Fibroblast of mammary gland (primary cell): Measurements from ENCODE around the gene PRDM16.

ENCODE experiments used
- DNase-seq: peaks from one replicate; pipeline ENCODE4 v3.0.0-alpha.2; 2010; ENCODE audit warnings: low read depth
- H3K4me3 ChIP-seq: 2 replicates; pipeline ENCODE4 v1.5.1; 2011; ENCODE audit warnings: low read depth, mild to moderate bottlenecking, low read length, moderate library complexity; ENCODE audit not compliant: control insufficient read depth
- CTCF ChIP-seq: conservative IDR thresholded peaks from 2 replicates; pipeline ENCODE4 v1.5.1; 2011; ENCODE audit warnings: low read depth, low read length, inconsistent platforms; ENCODE audit not compliant: control insufficient read depth, insufficient read depth

The PRDM16 gene

GRCh38 chr1:3222042-3222692, 153.2 kb downstream of the PRDM16 start:
- TF ChIP-seq CTCF = no peak
- no peak for DNase-seq

GRCh38 chr1:3225661-3226060, 156.7 kb downstream of the PRDM16 start:
- H3K4me3 ChIP-seq = no peak overlapping the region
- DNase-seq = no peak
- no peak for TF ChIP-seq CTCF

More at GRCh38 chr1:3222042-3222692, 153.2 kb downstream of the PRDM16 start:
- no peak overlapping the region for H3K4me3 ChIP-seq

GRCh38 chr1:3226191-3226590, 157.2 kb downstream of the PRDM16 start:
- H3K4me3 ChIP-seq = no peak overlapping the region
- no peak for TF ChIP-seq CTCF
- no peak for DNase-seq

GRCh38 chr1:3226701-3227350, 157.8 kb downstream of the PRDM16 start:
- no peak overlapping the region for H3K4me3 ChIP-seq
- no peak for DNase-seq
- no peak for TF ChIP-seq CTCF

- DNase-seq = no peak
- no peak for TF ChIP-seq CTCF
- no peak overlapping the region for H3K4me3 ChIP-seq
These were observed 158.3 kb downstream of the PRDM16 start for GRCh38 chr1:3227351-3227704.

GRCh38 chr1:3227893-3228292, 158.9 kb downstream of the PRDM16 start:
- no peak for TF ChIP-seq CTCF
- no peak for DNase-seq
- no peak overlapping the region for H3K4me3 ChIP-seq
